Stimulated activated CD8-positive, alpha-beta memory T cell treated with anti-CD3 and anti-CD28 coated beads, Interleukin-4, amount 100 ng/mL, for 1 hour (primary cell): ENCODE data around the gene SNTA1.
"Not testable (repeated sequence)": the region's sequence is repeated elsewhere in the genome, so short reads cannot be mapped to it uniquely, and the experiment has no call there.

Experiments used
- DNase-seq, 2 donors: peaks; one replicate each; pipeline ENCODE4 v3.0.0-alpha.2; 2020; ENCODE audit warnings: low read depth in 2 of 2, low spot score in 1 of 2

Gene SNTA1

DNA sequence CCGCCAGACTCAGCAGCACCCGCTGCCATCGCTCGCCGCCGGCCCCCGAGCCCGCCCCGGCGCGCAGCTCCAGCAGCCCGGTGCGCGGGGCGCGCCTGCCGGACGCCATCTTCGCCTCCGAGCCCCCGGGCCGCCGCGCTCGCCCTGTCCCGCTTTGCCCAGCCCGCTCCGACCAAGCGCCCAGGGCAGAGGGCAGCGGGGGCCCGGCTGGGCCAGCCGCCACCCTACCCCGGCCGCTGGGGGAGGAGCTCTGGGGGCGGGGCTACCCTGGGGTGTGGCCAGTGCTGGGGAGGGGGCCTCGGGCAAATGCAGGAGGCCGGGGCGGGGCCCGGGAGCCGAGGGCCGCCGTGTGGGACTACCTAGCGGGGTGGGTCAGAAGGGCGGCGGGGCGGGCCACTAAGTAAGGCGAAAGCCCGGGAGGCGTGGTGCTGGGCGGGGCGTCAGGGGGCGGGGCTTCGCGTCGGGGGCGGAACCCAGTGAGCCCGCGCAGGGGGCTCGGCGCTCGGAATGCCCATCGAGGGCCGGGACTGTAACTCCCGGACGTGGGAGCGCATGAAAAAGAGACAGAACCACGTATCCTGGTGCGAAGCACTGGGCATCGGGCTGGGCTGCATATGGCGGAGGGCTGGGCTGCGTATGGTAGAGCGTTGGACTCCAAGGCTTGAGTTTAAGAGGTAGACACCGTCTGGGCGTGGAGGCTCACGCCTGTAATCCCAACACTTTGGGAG is at the start of gene SNTA1:
Gene SNTA1 (minus strand): TSS at position 252 of the 728 bp plus-strand sequence. CDS start 143 bp downstream, at position 109.
- peak; percentile 78 to 82 for DNase-seq

GRCh38 chr20:33490934-33491656 is 47.5 kb upstream of the SNTA1 start:
- DNase-seq: no peak

GRCh38 chr20:33490023-33490933 is 46.7 kb upstream of the SNTA1 start, which contains the start of gene CBFA2T2:
Gene CBFA2T2 (plus strand): TSS chr20:33490096. CDS start chr20:33490268, 172 bp downstream.
- no peak for DNase-seq

GRCh38 chr20:33489495-33490022 is 46.0 kb upstream of the SNTA1 start:
- DNase-seq: peak; percentile 97 to 98

DNA sequence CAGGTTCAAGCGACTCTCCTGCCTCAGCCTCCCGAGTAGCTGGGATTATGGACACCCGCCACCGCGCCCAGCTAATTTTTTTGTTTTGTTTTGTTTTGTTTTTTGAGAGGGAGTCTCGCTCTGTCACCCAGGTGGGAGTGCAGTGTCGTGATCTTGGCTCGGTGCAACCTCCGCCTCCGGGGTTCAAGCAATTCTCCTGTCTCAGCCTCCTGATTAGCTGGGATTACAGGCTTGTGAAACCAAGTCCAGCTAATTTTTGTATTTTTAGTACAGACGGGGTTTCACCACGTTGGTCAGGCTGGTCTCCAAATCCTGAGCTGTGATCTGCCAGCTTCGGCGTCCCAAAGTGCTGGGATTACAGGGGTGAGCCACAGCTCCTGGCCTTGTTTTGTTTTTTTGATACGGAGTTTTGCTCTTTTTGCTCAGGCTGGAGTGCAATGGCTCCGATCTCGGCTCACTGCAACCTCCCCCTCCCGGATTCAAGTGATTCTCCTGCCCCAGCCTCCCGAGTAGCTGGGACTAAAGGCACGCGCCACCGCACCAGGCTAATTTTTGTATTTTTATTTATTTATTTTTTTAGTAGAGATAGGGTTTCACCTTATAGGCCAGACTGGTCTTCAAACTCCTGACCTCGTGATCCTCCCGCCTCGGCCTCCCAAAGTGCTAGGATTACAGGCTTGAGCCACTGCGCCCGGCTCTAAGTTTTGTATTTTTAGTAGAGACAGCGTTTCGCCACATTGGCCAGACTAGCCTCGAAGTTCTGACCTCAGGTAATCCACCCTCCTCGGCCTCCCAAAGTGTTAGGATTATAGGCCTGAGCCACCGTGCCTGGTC is 45.3 kb upstream of the SNTA1 start:
- not testable (repeated sequence) for DNase-seq

GRCh38 chr20:33488201-33488600 is 44.6 kb upstream of the SNTA1 start:
- no peak for DNase-seq

DNA sequence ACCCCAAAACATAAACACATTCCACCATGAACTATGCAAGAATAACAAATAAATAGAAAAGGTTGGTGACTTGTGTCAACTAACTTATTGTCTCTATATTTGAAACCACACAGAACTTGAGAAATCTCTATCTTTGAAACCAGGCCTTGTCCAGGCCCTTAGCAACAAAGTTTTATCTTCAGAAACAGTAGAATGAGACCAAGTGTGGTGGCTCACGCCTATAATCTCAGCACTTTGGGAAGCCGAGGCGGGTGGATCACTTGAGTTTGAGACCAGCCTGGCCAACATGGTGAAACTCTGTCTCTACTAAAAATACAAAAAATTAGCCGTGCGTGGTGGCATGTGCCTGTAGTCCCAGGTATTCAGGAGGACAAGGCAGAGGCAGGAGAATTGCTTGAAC is 39.6 kb upstream of the SNTA1 start:
- DNase-seq: not testable (repeated sequence)

- DNase-seq: no peak
Observed at GRCh38 chr20:33482581-33482980, 39.0 kb upstream of the SNTA1 start.

- no peak for DNase-seq
Observed at GRCh38 chr20:33481431-33481941, 37.9 kb upstream of the SNTA1 start.

GRCh38 chr20:33480048-33480447 is 36.5 kb upstream of the SNTA1 start:
- DNase-seq: no peak

DNA sequence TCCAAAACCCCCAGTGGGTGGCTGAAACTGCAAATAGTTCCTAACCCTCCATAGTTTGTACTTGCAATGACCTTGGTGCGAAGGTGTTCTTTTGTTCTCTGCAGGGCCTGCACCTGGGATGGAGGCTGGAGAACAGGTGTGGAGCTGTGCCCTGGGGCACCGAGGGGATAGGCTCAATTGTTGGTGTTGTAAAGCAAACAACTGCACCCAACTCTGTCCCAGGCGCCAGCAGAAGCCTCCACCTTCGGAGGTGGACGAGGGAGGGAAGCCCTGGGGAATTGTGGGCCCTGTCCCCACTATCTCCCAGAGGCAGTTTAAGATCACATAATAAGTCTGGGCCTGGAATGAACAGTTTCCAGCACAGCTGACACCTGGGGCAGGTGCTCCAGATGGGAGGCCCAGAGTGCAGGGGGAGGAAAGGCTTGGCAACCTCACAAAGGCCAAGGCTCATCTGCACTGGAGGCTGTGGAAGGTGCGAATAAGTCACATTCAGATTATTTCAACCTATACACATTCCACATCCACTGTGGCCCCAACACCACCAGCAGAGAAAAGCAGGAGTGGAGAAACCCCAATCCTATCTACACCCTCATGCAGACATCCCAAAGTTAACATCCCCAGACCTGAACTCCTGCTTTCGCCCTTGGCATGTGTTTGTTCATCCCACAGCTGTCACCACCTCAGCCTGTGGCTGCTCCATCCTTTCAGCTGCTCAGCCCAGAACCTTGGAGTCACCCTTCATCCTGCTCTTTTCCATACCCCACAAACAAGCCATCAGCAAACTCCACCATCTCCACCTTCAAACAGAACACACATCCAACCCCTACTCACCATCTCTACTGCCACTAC is 34.0 kb upstream of the SNTA1 start:
- DNase-seq: no peak

GRCh38 chr20:33475381-33476152 is 32.0 kb upstream of the SNTA1 start:
- no peak for DNase-seq

DNA sequence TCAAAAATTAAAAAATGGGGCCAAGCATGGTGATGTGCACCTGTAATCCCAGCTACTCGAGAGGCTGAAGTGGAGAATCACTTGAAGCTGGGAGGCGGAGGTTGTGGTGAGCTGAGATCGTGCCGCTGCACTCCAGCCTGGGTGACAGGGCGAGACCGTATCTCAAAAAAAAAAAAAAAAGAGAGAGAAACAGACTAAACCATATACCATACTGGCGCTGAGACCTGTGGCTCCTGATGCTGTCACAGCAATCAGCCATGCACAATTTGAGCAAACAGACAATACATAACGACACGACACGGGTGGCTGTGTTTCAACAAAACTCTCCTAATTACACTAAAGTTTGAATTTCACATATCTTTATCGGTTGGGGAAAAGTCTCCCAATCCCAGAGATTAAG is 31.4 kb upstream of the SNTA1 start:
- DNase-seq: no peak

DNA sequence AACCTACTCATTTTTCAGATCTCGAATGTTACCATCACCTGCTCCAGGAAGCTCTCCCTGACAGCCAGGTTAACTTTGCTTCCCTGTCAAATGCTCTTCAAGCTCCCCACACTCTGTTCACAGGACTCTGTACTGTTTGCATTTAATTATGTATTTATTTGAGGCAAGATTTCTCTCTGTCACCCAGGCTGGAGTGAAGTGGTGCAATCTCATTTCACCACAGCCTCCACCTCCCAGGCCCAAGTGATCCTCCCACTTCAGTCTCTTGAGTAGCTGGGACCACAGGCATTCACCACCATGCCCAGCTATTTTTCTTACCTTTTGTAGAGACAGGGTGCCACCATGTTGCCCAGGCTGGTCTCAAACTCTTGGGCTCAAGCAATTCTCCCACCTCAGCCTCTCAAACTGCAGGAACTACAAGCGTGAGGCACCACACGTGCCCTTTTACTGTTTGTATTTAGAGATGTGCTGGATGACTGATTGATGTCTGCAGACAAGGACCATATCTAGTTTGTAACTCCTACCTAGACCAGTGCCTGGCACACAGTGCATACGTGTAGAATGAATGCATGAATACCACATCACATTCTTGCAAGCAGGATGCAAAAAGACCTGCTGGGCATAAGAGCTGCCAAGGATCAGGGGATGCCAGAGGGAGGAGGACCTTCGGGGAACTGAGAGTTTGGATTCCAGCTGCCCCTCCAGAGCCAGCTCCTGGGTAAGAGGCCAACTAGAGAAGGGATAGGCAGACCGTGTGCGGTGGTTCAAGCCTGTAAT is 30.7 kb upstream of the SNTA1 start:
- no peak for DNase-seq

- no peak for DNase-seq
Observed at GRCh38 chr20:33472868-33473435, 29.4 kb upstream of the SNTA1 start.

DNA sequence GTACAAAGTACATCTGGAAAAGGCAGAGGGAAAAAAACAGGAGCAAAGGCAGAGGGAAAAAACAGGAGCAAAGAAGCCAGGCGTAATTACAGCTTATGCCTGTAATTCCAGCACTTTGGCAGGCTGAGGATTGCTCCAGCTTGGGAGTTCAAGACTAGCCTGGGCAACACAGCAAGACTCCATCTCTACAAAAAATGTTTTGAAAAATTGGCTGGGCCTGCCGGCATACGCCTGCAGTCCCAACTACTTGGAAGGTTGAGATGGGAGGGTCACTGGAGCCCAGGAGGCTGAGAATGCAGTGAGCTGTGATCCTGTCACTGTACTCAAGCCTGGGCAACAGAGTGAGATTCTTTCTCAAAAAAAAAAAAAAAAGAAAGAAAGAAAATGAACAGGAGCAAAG is 27.3 kb upstream of the SNTA1 start:
- DNase-seq: no peak

DNA sequence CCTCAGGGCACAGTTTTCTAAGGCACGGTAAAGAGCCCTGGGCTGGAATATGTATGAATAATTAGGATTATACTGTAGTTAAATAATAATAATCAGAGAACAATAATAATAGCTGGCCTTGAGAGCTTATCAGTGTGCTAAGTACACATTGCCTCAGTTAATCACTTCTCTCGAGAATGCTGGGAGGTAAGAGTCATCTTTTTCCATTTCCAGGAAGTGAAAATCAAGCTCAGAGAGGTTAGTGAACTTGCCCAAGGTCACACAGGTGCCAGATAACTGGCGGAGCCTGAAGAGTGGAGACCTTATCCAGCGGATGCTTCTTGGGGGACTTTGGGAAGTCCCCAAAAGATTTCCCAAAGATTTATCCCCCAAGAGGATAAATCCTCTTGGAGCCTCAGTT is 26.9 kb upstream of the SNTA1 start:
- DNase-seq: no peak
